ENCODE measurements around the gene ENG.

DNA sequence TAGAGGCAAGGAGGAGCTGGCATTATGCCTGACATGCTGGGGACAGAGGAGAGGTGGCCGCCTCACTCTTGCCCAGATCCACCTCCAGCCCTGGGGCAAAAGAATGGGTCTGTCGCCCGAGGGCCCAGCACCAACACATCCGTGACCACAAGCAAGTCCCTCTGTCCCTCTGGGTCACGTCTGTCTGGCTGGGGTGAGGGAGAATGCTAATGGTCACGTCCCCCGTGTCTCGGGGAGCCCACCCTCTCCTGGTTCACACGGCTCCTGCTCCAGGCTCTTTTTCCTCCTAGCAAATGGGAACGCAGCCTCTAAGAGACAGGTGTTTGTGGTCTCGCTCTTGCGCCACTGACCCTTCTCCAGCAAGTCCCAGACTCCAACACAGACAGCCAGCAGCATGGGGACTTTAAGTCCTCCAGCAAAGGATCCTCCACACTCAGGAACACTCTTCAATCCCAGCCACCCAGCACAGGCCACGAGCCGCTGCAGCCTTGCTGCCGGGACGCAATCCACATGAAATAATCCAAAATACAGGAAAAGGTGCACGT, 4.1 kb downstream of the ENG start:
- TF ChIP-seq, protein P1, sequence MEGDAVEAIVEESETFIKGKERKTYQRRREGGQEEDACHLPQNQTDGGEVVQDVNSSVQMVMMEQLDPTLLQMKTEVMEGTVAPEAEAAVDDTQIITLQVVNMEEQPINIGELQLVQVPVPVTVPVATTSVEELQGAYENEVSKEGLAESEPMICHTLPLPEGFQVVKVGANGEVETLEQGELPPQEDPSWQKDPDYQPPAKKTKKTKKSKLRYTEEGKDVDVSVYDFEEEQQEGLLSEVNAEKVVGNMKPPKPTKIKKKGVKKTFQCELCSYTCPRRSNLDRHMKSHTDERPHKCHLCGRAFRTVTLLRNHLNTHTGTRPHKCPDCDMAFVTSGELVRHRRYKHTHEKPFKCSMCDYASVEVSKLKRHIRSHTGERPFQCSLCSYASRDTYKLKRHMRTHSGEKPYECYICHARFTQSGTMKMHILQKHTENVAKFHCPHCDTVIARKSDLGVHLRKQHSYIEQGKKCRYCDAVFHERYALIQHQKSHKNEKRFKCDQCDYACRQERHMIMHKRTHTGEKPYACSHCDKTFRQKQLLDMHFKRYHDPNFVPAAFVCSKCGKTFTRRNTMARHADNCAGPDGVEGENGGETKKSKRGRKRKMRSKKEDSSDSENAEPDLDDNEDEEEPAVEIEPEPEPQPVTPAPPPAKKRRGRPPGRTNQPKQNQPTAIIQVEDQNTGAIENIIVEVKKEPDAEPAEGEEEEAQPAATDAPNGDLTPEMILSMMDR (IDR thresholded peaks at IDR 0.05): no peak
- no peak for TF ChIP-seq POLR2A (IDR thresholded peaks at IDR 0.05)

All from lower leg skin (tissue), 3 donors.